LHCN-M2 (cell line): Measurements from ENCODE around the gene ZNF280A. TPM values are rescaled to one million over a fixed set of nuclear protein-coding genes. Genes with fewer than 3 reads are reported as not detected.
"Not testable (repeated sequence)": the region's sequence is repeated elsewhere in the genome, so short reads cannot be mapped to it uniquely, and the experiment has no call there.

Experiments used
- DNase-seq: peaks from one replicate; pipeline ENCODE4 v3.0.0-alpha.2; 2012; ENCODE audit warnings: low read depth
- total RNA-seq: library from RNA; depleted of rRNA; stranded (reverse); fragments of >200 nt; gene quantifications from 2 replicates; pipeline ENCODE4 v1.2.3, GENCODE V29; 2014

ZNF280A gene
- total RNA-seq, 1 experiment from 2014 or later = not detected

DNA sequence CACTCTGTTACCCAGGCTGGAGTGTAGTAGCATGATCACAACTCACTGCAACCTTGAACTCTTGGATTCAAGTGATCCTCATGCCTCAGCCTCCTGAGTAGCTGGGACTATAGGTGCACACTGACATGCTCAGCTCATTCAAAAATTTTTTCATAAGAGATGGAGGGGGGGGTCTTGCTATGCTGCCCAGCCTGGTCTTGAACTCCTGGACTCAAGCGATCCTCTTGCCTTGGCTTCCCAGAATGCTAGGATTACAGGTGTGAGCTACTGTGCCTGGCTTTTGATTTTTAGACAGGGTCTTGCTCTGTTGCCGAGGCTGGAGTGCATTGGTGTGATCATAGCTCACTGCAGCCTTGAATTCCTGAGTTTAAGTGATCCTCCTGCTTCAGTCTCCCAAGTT is 25.0 kb upstream of the ZNF280A start:
- no peak for DNase-seq

- DNase-seq = no peak
These were observed 18.3 kb upstream of the ZNF280A start for GRCh38 chr22:22538226-22538989.

DNA sequence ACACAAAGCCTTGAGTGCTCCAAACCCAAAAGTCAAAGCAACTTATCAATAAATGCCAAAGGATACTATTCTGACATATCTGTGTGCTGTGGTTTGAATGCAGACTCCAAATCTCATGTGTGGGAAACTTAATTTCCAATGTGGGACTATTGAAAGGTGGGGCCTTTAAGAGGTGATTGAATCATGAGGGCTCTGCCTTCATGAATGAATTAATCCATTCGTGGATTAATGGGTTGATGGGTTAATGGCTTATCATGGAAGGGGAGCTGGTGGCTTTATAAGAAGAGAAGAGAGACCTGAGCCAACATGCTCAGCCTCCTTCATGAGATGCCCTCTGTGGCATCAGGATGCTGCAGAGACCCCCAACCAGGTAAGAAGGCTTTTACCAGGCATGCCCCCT is 16.8 kb upstream of the ZNF280A start:
- no peak for DNase-seq

DNA sequence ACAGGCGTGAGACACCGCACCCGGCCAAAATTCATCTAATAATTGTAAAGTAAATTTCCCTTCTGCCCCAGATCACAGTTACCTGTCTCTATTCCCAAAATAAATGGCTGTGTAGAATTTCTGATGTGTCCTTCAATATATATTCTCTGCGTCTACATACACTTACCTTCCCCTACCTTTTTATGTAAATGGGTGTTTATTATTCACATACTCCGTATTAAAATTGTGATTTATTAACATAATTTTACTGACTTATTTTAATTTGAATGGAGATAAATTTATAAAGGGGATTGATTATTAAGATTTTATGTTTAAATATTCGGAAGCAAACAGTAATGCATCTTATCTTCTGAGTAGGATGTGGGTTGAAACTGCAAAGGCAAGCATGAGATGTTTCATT is 16.4 kb upstream of the ZNF280A start:
- no peak for DNase-seq

DNA sequence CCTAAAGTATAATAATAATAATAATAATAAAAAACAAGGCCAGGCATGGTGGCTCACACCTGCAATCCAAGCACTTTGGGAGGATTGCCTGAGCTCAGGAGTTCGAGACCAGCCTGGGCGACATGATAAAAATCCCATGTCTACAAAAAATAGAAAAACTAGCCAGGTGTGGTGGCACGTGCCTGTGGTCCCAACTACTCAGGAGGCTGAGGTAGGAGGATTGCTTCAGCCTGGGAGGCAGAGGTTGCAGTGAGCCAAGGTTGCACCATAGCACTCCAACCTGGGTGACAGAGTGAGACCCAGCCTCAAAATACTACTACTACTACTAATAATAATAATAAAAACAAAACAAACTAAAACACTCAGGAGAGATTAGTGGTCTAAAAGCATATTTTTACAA is 15.6 kb upstream of the ZNF280A start:
- DNase-seq = no peak

DNA sequence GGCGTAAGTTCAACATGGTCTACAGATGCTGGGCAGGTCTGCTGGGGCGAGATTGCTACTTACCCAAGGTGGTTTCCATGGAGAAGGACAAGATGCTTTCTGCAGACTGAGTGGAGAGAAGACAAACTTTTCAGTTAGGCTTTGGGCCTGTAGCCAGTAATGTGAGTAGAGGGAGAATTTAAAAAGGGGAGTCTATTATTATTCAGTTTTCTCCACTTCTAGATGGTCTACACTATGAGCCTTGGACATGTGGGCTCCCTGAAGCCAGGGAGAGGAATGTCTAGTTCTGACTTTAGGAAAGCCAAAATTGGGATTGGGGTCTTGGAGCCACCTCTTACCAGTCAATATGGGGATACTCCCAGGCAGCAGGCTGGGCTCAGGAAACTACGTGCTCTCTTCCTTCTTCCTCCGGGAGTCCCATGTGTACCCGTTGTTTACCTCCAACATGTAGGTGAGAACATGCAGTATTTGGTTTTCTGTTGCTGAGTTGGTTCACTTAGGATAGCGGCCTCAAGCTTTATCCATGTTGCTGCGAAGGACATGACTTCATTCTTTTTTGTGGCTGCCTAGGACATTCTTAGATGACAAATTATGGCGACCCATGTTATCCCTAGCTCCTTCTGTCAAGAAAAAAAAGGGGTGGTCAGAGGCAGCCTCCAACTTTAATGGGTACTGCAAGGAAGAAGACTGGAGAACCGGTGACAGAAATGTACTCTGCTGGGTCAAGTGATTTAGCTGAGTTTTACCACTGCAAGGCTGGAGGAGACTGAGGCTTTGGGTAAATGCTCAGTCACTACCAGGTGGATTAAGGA is 14.7 kb upstream of the ZNF280A start:
- no peak for DNase-seq

DNA sequence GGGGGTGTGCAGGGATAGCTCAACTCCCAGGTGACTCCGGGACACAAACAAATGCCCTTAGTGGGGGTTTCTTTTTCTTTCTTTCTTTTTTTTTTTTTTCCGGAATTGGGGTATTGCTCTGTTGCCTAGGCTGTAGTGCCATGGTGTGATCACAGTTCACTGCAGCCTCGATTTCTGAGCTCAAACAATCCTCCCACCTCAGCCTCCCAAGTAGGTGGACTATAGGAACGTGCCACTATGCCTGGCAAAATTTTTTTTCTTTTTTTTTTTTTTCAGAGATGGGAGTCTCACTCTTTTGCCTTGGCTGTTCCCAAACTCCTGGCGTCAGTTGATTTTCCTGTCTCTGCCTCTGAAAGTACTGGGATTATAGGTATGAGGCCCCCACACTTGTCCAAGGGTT is 13.8 kb upstream of the ZNF280A start:
- DNase-seq = no peak

- no peak for DNase-seq
These were observed 13.3 kb upstream of the ZNF280A start for GRCh38 chr22:22533417-22533816.

DNA sequence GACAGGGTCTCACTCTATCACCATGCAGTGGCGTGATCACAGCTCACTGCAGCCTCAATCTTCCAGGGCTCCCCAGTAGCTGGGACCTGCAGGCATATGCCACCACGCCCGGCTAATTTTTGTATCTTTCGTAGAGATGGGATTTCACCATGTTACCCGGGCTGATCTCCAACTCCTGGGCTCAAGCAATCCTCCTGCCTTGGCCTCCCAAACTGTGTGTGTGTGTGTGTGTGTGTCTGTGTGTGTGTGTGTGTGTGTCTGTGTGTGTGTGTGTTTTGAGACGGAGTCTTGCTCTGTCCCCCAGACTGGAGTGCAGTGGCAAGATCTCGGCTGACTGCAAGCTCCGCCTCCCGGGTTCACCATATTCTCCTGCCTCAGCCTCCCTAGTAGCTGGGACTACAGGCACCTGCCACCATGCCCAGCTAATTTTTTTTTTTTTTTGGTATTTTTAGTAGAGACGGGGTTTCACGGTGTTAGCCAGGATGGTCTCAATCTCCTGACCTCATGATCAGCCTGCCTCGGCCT is 12.5 kb upstream of the ZNF280A start:
- DNase-seq = not testable (repeated sequence)

DNA sequence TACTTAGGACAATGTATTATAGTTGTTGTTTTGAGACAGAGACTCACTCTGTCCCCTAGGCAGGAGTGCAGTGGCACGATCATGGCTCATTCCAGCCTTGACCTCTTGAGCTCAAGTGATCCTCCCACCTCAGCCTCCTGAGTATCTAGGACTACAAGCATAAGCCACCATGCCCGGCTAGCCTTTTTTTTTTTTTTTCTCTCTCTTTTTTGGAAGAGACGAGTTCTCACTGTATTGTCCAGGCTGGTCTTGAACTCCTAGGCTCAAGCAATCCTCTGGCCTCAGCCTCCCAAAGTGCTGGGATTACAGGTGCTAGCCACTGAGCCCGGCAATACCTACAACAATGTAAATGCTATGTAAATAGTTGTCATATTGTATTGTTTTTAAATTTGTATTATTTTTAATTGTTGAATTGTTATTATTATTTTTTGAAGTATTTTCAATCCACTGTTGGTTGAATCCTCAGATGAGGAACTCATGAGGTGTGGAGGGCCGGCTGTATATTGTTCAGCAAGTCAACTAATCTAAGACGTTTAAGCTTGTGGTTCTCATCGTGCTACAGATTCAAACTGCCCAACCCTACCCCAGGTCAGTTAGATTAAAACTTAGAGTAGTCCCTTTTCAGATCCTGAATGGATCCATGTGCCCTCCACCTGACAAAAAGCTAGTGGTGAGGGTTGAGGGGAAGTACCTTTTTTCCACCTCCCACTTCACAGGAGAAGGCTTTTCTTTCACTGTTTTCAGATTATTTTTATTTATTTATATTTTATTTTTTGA is 11.9 kb upstream of the ZNF280A start:
- no peak for DNase-seq

- no peak for DNase-seq
These were observed 8.7 kb upstream of the ZNF280A start for GRCh38 chr22:22528780-22529179.

DNA sequence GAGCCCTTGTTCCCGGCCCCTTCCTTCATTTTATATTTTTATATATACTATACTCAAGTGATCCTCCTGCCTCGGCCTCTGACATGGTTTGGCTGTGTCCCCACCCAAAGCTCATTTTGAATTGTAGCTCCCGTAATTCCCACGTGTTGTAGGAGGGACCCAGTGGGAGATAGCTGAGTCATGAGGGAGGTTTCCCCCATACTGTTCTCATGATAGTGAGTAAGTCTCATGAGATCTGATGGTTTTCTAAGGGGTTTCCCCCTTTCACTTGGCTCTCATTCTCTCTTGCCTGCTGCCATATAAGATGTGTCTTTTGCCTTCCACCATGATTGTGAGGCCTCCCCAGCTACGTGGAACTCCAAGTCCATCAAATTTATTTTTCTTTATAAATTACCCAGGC is 7.2 kb upstream of the ZNF280A start:
- no peak for DNase-seq

DNA sequence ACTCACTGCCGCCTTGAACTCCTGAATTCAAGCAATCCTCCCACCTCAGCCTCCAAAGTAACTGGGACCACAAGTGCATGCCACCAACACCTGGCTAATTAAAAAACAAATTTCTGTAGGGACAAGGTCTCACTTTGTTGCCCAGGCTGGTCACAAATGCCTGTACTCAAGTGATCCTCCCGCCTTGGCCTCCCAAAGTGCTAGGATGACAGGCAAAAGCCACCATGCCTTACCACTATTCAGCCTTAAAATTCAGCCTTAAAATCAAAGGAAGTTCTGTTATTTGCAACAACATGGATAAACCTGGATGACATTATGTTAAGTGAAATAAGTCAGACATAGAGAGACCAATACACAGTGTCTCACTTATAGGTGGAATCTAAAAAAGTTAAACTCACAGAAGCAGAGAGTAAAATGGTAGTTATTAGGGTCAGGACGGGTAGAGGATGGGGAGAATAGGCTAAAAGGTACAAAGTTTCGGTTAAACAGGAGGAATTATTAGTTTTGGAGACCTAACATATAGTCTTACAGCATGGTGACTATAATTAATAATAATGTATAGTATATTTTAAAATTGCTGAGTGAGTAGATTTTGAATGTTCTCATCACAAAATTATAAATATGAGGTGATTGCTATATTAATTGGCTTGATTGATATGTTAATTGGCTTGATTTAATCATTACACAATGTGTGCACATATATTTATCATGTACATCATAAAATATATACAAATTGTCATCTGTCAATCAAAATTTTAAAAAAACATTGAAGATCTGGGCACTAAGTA is 6.2 kb upstream of the ZNF280A start:
- DNase-seq = no peak

DNA sequence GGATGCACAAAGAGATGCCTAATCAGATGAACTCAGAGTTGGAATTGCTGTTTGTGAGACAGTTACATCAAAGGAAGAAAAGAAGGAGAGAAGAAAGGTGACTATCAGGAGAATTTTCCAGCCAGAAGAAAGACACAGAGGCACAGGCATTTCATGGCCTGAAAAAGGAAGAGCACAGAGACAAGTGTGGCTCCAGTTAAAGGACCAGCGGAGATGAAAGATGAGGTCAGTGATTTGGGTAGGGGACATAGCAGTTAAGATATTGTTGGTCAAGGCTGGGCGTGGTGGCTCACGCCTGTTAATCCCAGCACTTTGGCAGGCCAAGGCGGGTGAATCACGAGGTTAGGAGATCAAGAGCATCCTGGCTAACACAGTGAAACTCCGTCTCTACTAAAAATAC is 3.4 kb upstream of the ZNF280A start:
- no peak for DNase-seq

DNA sequence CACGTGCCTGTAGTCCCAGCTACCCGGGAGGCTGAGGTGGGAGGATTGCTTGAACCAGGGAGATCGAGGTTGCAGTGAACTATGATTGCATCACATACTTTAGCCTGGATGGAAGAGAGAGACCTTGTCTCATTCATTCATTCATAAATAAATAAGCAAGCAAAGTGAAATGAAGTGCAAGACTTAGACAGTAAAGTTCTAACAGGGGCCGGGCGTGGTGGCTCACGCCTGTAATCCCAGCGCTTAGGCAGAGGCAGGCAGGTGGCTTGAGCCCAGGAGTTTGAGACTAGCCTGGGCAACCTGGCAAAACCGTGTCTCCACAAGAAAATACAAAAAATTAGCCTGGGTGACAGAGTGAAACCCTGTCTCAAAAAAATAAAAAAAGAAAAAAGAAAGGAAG is 1.6 kb upstream of the ZNF280A start:
- DNase-seq = no peak

DNA sequence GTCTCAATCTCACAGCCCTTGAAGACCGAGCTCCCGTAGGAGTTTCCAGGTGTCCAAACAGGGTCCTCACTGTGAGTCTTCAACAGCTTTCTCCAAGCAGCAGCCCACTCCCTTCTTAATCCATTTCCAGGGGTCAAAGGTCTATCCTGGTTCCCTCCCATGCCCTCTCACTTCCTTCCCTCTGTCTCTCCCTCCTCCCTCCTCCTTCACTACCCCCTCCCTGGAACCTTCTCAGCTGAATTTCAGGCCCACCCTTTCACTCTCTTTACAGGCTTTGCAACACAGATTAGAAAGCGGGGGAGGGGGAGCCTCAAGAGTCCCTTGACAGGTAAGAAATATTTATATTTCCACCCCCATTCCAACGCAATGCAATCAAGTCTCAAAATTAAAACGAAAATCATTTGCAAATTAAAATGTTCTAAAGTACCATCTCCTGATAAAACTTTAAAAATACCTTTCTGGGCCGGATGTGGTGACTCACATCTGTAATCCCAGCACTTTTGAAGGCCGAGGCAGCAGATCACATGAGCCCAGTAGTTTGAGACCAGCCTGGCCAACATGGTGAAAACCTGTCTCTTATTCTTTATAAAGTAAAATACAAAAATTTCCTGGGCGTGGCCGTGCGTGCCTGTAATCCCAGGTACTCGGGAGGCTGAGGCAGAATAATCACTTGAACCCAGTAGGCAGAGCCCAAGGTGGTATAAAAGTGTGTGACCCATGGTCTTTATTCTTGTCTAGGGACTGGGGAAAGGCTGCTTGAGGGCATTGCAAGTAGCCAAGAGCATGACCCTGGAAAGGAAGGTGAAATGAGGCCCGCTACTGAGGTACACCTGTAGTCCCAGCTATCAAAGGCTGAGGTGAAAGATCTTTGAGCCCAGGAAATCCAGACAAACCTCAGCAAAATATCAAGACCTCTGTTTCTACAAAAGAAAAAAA is 865 bp upstream of the ZNF280A start:
- DNase-seq = no peak

- DNase-seq = no peak
These were observed 479 bp downstream of the ZNF280A start for GRCh38 chr22:22519591-22519990.

DNA sequence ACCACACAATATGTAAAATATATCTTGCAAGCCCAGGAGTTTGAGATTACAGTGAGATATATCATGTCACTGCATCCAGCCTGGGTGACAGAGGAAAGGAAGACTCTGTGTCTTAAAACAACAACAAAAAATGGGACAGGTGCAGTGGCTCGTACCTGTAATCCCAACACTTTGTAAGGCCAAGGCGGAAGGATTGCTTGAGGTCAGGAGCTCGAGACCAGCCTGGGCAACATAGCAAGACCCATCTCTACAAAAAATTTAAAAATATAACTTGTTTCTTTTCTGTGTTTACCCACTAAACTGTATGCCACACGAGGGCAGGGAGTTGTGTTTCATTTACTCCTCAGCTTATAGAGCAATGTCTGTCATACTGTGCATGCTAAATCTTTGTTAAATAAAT is 3.1 kb downstream of the ZNF280A start:
- no peak for DNase-seq

- DNase-seq = no peak
These were observed 4.2 kb downstream of the ZNF280A start for GRCh38 chr22:22515890-22516289.

DNA sequence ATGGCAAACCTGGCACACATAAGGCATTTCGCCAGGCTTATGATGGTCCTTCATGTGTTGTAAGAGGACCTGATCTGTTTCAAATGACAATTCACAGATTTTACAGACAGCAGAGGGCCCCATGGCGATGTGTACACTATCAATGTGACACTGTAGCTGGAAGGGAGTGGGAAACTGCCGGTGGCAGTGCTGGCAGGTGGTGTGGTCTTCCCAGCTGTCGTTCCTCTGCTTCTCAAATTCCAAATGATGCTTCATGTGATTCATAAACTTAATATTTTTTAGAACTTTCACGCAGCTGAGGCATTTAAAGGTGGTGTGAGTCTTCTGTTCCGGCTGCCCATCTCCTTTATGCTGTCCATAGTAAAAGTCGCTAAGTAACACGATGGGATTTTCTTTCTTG is 5.6 kb downstream of the ZNF280A start:
- peak; percentile 60 for DNase-seq
